COLO829 (cell line): ENCODE data around the gene DDX55.

Source experiments
- DNase-seq: peaks from one replicate; pipeline ENCODE4 v3.0.0; 2012; ENCODE audit warnings: low spot score

DDX55 gene

GRCh38 chr12:123614110-123614509 is 12.2 kb downstream of the DDX55 start:
- DNase-seq: no peak

GRCh38 chr12:123614531-123614930 is 12.6 kb downstream of the DDX55 start:
- peak; percentile 38 for DNase-seq

DNA sequence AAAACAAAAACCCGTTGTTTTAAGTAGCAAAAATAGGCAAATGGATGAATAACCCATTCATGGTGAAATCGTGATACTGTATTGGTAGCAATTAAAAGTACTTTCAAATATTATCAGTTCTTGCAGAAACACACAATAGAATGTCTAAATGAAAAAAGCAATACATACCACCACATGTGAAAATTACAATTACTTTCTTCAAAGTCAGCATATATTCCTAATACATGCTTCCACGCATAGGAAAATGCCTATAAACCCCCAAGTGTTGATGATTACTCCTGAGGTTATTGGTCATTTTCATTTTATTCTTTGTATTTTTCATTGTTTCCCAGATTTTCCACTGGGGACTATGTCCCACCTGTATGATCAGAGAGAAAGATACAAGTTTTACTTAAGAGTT is 15.2 kb downstream of the DDX55 start:
- no peak for DNase-seq

- DNase-seq: no peak
These were observed 15.7 kb downstream of the DDX55 start for GRCh38 chr12:123617580-123617979.

- DNase-seq: no peak
These were observed 19.2 kb downstream of the DDX55 start for GRCh38 chr12:123621101-123621500.

- DNase-seq: no peak
These were observed 20.0 kb downstream of the DDX55 start for GRCh38 chr12:123621619-123622530.

DNA sequence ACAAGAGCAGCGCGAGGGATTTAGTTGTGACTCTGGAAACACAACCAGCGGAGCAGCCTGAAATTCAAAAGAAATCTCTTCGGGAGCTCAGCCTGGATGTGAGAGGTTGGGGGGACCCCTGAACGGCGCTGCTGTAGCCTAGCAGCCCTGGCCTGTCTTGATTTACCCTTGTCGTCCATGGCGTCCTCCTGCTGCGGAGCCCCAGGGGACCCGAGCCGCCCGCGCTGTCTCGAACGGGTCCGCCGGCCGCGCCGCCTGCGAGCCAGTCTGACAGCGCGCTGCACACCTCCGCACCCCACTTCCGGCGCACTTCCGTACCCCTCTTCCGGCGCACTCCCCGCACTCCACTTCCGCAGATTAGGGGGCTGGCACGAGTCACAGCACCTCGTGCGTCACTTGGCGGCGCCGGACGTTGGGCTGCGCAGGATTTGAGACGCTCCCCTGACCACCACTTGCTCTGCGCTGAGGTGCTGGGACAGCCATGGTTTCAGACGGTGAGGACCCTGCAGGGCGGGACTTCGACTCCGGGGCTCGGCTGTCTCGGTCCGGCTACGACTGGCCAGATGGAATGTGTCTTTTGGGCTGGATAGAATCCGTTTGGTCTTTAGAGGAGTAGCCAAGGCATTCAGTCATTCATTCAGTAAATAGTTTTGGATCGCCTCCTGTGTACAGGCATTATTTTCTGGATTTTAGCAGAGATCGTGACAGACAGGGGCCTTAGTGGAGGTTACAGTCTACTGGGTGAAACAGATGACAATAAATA is 31.7 kb downstream of the DDX55 start, which contains the start of the genes EIF2B1 and GTF2H3:
TSS of gene EIF2B1 (minus strand) at position 308 of the 763 bp plus-strand sequence. CDS start at position 179, 129 bp downstream.
TSS of gene GTF2H3 (plus strand) at position 451 of the 763 bp plus-strand sequence. CDS start at position 482, 31 bp downstream.
- DNase-seq: peak; percentile 97

GRCh38 chr12:123634142-123634561 is 32.3 kb downstream of the DDX55 start:
- no peak for DNase-seq

DNA sequence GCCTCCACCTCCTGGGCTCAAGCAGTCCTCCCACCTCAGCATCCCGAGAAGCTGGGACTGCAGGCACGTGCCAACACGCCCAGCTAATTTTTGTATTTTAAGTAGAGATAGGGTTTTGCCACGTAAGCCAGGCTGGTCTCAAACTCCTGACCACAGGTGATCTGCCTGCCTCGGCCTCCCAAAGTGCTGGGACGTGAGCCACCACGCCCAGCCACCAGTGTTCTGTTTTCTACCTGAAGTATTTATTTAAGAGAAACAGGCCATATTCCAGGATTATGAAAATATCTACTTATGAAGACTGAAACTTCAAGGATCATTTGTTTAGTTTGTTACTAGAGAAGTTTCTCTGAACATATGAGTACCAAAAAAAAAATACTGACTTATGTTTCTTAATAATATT is 42.0 kb downstream of the DDX55 start:
- DNase-seq: no peak

DNA sequence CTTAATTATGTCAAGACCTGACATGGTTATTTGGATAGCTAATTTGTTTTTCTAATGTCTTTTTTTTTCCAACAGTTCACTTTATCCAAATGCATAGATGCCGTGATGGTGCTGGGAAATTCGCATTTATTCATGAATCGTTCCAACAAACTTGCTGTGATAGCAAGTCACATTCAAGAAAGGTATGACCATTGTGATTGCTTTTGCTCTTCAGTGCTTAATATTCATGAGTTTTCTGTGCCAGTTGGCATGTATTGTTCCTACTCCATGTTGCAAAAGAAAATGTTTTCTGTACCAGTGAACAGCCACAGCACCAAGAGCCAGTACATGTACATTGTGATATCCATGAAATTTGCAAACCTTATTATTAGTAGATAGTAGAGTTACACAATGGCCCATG is 43.5 kb downstream of the DDX55 start:
- no peak for DNase-seq

DNA sequence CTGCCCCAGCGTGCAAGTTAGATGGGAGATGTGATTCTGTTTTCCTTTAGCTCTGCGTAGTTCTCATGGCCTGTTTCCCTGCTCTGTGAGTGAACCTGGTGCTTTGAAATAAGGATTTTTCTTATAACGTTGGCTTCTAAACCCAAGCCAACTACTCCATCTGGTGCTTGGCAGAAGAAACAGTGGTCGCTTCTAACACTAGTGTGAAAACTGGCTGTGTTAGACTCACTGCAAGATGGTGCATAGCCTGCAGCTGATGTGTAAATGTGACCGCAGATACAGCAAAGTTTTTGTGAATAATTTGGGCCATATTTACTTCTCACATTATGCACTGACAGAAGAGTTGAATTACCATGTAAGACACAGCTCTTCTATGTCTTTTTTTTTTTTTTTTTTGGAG is 44.0 kb downstream of the DDX55 start:
- no peak for DNase-seq

GRCh38 chr12:123648401-123648800 is 46.5 kb downstream of the DDX55 start:
- no peak for DNase-seq

DNA sequence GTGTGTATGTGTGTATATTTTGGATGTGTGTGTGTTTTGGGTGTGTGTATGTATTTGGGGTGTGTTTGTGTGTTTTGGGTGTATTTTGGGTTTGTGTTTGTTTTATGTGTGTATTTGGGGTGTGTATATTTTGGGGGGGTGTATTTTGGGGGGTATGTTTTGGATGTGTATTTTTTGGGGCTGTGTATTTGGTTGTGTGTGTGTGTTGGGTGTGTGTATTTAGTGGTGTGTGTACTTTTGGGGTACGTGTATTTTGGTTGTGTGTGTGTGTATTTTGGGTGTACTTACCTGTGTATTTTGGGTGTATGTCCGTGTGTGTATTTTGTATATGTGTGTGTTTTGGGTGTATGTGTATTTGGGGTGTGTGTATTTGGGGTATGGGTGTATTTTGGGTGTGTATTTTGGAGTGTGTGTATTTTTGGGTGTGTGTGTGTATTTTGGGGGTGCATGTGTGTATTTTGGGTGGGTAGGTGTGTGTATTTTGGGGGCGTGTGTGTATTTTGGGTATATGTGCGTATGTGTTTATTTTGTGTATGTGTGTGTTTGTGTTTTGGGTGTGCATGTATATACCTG is 52.3 kb downstream of the DDX55 start:
- DNase-seq: no peak

GRCh38 chr12:123655420-123655819 is 53.5 kb downstream of the DDX55 start:
- no peak for DNase-seq

DNA sequence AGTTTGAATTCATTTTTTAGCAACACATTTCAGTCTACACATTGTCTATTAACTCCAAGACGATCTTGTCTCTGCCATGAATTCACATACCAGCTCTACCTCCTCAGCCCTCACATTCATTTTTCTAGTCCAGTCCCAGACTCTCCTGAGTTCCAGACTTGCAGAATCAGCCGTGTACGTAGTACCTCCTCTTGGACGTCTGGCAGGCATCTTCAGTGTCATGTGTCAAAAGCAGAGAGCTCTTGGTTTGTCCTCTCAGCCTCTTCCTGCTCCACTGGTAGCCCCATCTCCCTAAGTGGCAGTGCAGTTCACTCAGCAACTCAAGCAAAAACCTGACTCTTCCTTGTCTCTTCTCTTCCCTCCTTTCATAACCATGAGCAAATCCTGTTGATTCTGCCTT is 54.5 kb downstream of the DDX55 start:
- DNase-seq: no peak

GRCh38 chr12:123657211-123657610 is 55.3 kb downstream of the DDX55 start:
- no peak for DNase-seq

DNA sequence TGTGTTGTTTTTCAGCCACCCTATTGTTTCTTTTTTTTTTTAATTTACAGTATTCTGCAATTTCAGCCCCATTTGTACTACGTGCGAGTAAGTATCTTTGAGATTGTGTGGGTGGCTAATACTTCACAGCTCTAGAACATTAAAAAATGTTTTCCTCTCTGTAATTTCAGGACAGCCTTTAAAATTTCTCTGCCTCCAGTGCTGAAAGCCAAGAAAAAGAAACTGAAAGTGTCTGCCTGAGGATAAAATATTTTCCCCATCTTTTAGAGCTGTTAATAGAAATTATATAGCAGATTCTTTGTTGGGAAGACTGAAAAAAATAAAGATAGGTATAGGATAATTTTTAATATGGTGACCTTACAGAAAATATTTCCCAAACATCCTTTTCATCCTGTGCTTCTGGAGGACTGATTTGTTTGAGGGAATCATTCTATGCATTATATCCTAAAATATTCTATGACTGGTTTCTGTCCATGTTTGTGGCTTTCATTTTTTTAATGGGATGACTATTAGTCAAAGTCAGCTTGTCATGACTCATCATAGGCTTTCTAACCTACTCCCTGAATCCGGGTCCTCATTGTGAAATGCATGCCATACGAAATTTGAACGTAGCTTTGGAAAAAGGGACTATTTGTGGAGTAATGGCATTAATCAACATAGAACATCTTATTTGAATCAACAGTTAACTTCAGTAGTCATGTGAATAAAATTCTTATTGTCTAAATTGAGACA is 58.3 kb downstream of the DDX55 start:
- peak; percentile 93 for DNase-seq

DNA sequence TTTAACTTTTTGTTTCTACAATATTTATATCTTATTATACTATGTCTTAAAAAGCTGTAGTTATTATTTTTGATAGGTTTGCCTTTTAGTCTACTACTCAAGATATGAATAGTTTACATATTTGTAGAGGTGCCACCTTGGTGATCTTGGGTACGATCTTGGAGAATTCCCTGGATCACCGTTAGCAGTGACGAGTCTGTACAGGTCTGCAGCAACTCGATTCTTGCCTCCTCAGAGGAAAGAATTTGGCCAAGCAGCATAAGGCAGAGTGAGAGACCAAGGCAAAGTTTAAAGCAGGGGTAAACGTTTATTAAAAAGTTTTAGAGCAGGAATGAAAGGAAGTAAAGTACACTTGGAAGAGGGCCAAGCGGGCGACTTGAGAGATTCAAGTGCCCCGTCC is 65.9 kb downstream of the DDX55 start:
- DNase-seq: no peak
